Measurements from ENCODE around the gene KLF12.

KLF12 gene

DNA sequence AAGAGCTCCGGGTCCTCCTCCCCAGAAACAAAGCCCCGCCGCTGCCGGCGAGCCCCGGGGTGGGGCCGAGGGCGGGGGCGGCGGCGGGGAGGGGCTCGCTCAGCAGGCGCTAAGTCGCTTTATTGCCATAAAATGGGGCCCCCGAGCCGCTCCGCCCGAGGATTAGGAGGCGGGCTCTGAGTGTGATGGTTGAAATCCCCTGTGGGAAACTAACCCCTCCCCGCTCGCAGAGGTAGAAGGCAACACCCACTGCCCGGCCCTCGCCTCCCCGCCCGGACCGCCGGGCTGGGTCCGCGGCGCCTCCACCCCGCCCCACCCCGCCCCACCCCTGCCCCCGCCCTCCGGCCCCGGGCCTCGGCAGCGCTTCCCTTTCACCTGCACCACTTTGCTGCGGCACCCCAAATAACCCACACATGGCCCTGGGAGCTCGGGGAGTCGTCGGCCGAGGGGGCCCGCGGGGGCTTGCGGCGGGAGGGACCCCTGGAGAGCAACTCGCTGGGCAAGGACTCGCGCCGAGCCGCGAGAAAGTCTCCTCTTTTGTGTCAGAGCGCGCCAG lies at the start of gene KLF12:
Gene KLF12, minus strand, starts transcription at position 184 of the 556 bp plus-strand sequence.
- peak; percentile 96 for DNase-seq

DNA sequence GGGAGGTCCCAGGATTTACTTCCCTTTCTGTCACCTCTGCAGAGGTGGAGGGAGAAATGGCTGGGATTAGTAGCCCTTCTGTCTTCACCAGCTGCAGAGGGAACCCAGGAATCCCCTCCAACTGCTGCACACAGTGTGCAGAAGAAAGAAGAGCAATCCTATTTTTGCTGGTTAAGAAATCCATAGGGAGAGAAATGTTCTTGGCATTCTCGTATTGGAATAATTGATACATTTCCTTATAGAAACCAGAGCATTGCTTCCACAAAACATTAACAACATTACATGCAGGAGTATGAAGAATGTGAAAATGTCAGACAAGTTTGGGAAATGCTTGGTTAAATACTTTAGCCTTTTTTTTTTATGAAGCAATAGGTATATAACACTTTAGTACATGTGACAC lies 48.3 kb upstream of the KLF12 start:
- no peak for DNase-seq

DNA sequence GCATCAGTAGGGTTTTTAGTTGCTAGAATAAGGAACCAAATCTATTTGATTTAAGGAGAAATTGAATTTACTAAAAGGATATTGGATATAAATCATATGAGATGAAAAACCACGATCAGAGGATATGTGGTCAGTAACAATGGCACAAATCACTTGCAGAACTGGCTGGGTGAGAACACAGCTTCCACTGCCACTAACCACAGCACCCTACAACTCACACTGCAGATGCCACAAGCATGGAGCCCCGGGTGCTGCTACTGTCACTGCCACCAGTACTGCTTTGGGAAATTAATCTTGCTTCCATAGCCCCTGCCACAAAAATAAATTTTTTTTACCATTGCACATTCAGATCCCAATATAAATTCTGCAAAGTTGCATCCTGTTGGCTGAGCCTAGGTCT lies 40.6 kb upstream of the KLF12 start:
- peak; percentile 15 for DNase-seq

DNA sequence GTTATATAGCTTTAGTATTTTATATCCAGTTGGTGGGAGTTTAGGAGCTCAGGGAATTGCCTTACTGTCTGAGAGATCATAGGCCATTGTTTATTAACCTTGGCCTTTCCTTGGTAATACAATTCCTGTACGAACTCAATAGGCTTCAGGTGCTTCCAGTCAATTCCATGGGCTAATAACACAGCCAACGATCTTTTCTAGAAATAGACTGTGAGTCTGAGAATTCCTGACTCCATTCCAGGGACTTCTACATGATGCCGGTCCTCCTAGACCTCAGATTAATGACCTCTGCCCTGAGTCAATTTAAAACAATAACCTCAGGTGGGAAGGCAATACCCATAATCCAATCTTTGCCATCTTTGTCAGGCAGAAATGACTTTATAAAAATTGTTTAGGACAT lies 39.6 kb upstream of the KLF12 start:
- no peak for DNase-seq

DNA sequence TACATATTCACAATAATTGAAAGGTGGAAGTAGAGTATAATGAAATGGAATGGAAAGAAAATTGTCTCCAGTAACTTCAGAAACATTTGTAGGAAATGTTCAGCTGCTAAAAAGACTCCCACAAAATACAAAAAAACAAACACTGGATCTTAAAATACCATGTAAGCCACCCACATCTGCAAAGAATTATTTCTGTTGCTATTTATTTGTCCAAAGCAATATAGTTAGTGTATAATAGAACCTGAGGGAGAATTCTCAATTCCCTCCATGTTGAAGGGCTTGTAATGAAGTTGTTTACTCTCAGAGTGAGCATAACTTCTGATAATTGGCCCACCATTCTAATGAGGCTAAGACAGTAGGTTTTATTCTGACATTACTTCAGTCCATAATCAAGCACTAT lies 37.4 kb upstream of the KLF12 start:
- DNase-seq, result no peak

DNA sequence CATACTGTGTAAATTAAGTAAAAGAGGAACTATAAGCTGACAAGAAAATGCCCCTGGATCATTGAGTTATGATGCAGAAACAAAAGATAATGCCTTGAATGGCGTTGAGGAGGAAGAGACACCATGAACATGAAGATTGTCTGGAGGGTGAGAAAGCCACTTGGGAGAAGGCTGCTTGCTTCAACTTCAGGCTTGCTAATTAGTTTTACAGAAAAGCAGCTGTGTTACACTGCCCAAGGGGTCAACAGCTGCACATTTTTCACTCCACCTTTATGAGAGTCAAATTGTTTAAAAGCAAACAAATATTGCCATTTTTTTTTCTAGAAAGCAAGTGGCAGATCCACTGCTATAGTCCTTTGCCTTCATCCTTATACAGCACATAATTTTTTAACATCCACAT lies 35.5 kb upstream of the KLF12 start:
- no peak for DNase-seq

DNA sequence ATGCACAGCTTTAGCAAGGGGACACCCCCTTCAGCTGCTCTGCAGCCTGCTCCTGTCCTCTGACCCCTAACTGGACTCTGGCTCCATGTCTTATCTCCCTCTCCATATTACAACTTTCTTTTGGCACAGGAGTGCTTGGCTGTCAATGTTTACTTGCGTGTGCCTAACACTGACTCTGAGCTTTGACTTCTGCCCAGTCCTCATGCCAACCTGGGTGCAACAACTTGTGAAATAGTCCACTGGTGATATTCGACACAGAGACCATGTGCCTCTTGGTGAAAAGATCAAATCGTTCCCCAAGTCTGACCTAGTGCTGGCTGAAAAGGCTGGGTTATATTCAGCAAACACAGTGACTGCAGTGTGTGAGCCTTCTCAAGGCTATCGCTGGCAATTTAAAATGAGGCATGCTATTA lies 34.1 kb upstream of the KLF12 start:
- DNase-seq, result no peak

DNA sequence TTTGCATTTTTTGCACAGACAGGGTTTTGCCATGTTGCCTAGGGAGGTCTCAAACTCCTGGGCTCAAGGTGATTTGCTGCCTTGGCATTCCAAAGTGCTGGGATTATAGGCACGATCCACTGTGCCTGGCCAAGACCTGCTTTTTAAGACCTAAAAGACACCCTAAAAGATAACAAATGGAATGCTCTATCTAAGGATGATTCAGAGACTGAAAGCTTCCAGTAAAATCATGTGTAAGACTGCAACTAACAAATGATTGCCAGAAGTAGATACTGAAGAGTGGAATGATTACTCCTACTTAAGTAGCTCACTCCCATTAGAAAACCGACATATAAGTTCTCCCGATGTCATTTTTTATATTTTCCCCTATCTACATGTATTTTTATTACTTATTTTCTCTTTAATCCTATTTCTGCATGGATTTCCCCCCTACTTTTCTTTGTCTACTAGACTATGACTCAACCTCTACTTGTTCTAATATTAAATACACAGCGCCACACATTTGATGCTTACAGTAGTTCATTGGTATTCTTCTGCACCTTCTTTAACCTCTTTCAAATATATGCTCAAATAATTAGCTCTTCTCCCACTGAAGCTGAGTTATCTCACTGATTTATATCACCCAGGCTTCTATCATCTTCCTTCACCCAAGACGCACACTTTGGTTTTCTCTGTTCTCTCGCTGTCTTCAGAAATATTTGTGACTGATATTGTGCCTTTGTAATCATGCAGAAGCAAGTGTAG lies 32.2 kb upstream of the KLF12 start:
- DNase-seq, result no peak

DNA sequence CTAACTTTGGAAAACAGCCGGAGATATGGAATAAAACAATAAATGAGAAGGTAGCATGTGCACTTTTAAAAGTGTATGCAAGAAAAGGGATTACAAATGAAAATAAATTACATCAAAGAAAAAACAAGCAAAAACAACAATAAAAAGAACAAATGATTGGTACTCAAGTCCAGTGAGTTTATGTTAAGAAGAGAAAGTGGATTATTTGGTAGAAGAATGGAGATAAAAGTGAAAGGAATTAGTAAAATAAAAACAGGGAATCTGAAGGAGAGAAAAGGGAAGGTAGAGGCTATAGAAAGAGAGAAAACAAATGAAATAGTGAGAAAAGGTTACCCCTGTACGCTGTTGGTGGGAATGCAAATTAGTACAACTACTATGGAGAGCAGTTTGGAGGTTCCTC lies 28.6 kb upstream of the KLF12 start:
- no peak for DNase-seq

DNA sequence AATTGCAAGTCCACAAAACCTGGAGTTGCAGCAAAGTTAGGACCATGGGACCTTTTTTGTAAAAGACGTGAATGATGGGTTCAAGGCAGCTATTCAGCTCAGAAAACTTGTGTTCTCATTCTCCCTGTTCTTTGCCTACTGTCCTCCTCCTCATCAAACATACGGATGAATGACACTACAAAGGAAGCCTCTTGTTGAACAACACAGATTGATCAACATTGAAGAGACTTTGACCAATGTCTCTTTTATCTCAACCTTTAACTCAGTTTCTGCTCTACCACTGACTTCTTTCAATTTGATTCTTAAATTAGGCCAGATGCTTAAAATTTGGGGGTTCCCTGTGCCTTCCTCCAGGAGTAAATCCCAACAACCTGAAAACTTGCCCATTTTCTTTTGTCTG lies 27.9 kb upstream of the KLF12 start:
- no peak for DNase-seq

DNA sequence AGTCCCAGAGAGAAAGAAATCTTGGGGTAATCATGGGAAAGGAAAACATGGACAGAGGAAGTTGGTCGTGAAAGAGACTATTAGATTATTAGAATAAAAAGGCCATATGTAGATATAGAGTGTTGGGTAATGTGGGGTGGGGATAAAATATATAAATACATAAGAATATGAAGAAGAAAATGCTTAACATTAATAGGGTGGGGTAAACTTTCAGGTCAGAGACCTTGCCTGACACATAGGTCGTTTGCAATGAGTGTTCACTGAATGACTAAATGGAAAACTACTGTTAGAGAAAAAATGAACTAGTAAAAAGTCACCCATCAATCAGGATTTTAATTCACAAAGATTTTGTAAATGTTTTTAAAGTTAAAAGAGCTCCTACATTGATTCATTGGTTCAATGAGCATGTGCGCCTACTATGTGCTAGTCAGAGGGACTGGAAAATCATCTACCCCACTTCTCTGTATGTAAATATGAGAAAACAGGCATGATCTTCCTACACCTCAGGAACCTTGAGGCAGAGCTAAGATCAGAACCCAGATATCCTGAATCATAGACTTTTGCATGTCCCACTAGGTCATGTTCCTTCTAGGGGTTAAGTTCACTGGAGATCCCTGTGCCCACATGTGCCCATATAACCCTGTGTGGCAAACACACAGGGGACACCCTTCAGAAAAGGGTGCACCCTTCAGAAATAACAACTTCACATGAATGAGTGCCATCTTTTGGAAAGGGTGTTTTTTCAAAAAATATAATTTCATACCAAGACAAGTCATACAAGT lies 24.6 kb upstream of the KLF12 start:
- no peak for DNase-seq

DNA sequence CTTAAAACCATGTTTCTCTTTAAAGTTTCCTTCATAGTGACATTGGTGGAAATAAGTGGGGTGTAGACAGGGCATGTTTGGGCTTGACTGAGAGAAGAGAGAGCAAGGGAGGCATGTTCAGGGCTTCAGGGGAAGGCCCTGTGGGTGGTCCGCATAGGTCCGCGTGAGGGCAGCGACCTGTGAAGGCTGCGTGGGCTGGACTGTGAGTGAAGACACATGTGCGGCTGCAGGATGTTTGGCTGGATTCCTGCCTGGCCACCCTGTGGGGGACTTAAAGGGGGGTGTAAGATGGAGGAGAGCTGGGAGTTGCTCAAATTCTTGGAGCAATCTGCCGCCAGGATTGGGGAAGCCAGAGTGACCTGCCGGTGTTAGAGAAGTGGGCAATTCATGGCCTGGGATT lies 23.8 kb upstream of the KLF12 start:
- DNase-seq, result no peak

DNA sequence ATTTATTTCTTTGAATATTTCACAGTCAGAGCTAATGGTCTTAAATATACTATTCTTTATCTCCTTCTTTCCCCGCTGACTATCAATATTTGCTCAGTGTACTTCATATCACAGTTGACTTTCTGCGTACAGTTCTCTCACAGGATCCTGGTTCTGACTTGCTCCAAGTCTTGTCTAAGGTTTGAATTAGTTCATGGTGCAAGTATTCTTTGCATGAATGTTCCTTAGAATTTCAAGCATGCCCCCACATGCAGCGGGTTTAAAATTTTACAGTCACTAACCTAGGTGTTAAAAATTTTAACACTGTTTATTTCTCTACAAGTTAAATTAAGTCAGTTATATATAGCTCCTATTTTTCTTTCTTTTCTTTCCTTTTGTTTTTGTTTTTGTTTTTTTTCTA lies 20.8 kb upstream of the KLF12 start:
- no peak for DNase-seq

DNA sequence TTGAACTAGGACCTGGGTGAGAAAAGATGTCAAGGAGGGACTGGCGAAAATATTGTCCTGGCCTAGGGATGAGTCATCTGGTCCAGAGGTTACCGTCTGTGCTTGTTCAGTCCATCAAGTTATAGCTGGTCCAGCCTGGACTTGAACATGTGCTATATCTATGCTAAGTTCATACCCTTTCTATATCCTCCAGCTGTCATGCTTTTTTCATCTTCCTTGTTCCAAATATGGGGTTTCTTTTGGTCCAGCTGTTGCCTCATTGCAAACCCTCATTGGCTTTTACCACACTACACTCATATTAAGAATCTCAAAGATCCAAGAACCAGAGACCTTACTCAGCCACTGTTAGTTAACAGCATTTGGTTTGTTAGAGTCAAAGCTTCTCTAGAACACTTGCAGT lies 19.1 kb upstream of the KLF12 start:
- no peak for DNase-seq

DNA sequence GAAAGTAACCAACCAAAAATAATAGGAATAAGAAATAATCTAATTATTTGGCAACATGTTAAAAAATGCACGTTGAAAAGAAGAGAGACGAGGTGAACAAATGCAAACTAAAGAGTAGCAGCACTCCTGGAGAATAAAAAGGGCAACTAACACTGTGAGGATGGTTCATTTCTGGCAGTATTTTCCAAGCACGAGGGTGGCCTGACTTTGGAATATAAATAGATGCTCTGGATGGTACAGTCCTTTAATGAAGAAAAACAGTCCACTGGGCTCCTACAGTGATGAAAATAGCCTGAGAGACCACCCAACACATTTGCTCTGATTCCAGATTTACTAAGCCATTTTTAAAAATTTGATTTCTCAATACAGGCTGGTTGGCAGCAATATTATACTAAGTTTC lies 17.7 kb upstream of the KLF12 start:
- no peak for DNase-seq

DNA sequence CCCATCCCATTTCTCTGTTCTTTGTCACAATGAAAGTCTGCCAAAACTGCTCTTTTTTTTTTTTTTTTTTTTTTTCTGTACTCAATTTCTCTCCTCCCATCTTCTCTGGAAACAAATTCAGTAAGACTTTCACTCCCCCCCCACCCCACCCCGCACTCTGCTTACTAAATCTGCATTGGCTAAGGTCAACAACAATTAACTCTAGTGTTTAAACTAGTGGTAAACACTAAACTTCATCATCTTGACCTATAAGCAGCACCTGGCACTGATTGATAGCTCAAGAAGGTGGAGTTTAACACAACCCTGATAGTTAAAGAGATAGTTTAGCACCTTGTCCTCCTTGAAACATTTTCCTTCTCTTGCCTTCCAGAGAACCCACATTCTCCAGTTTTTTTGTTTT lies 14.1 kb upstream of the KLF12 start:
- DNase-seq, result no peak

DNA sequence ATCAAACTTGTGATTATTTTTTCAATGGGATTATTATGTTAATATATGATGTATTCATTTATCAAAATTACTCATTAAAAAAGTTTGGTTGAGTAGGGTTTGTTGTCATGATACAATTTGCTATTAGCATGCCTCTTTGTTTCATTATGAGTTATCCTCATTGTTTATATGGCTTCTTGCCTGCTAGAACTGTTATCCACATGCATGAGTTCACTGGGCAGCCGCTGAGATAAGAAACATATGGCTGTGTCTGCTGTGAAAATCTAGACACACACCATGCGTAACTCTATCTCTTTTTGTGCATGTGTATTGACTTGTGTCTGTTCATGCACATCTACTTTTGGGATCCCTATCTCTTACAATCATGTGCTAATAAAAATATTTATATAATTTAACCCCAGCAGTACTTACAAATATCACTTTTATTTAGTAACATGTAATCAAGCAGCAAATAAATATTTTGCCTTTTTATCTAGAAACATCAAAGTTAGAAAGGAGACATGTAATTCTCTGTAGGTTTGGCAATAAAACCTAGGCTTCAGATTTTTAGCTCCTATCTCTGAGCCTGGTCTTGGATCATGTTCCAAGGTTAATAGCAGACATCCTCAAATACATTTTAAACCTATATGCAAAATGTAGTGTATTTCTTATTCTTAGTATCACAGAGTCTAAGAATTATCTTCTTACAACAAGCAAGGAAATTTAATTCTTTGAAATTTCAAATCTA lies 11.2 kb upstream of the KLF12 start:
- DNase-seq, result no peak

DNA sequence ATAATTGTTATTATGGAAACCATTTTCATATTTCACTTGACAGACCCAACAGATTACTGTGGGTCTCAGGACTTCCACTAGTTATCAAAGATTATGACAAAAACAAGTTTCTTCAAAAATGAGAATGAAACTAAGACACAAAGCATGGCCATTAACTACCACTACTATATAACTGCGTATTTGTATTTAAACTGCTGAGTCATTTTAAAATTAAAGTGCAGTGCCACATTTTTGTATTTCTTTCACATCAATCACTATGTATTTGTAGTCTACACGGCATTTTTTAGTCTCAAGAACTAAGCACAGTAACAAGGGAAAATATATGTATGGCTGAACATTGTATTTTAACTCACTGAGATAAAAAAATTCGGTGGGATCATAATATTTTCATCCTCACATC lies 10.1 kb upstream of the KLF12 start:
- DNase-seq, result no peak

DNA sequence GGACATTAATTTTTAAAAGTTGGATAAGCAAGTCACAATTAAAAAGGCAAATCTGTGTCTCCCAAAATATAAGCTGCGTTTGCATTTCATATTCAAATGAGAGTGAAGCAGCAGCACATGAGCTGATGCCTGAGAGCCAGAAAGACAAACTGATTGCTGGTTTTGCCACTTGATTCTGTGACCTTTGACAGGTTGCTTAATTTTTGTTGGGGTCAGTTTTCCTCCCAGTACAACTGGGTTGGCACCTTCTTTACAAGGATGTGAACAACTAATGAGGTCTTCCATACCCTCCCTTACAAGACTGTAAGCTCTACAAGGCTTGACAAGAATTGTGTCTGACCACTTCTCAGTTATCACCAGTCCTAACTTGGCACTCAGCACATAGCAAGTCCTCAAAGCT lies 8.1 kb upstream of the KLF12 start:
- no peak for DNase-seq

DNA sequence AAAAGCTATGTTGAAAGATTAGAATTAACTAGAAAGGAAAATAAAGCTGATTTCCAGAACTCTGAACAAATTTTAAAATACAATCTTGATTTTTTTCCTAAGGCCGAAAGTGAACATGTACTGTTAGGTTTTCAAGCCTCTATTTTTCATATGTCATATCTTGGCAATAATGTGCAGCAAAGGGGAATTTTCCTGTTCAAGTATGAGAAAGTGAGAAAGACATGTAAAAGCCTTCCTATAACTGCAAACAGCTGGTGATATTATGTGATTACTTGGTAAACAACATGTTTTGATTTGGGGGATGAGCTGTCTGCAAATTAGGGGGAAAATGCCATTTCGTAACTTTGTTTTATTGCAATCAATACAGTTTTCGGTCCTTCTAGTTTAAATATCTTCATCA lies 4.0 kb upstream of the KLF12 start:
- DNase-seq, result no peak

DNA sequence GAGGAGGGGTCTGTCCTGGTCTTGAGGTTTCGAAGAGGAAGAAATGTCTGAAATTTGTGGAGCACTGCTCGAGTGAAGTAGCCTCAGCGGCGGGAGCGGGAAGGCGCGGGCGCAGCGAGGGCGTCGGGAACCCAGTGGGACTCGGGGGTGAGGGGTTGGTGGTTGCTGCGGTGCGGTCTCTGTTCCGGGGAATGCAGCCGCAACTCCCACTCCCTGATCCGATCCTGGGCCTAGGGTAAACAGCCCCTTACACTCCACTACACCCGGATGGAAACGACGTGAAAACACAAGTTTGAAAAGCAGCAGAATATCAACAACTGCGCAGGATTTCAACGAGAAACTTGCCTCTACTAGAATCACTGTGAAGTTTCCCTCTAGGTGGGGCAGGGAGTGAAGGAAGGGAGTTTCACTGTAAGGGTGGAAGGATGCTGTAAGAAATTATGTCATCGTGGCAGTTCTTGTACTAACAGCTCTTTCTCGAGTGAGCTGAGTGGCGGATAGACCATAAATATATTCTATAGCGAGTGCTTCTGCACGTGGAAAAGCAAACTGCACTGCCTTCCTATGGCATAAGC lies 2.0 kb upstream of the KLF12 start:
- peak; percentile 64 for DNase-seq

DNA sequence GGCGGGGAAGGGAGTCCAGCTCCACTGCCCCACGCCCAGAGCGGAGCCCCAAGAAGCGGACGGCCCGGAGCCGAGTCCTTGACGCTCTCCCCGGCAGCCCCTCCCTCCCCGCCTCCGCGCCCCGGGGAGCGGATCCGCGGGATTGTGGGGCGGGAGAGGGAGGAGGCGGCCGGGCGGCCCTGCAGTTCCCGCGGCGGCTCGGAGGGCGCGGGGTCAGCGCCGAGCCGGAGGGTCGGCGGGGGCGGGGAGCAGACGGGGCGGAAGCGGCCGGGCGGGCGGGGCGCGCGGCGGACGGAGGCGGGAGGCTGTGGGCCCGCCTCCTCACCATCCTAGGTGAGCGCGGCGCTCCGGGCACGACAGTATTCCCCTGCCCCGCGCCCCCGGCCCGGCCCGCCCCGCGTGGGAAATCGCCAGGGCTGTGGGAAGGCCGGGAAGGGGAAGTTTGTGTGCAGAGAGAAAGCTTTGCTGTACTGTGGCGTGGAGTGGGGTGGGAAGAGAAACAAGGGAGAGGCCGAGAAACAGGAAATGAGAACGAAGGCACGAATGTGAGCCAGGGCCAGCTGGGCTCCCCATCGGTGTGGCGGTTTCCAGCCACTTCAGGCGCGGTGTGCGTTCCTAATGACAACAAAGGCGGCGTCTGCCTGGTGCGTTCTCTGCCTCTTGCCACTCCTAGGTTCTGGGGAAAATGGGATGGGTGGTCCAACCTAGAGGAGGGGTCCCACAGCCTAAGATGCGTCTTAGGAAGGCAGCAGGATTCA lies 1.3 kb upstream of the KLF12 start:
- peak; percentile 57 for DNase-seq
